ENCODE measurements around the gene POLR2E.

DNA sequence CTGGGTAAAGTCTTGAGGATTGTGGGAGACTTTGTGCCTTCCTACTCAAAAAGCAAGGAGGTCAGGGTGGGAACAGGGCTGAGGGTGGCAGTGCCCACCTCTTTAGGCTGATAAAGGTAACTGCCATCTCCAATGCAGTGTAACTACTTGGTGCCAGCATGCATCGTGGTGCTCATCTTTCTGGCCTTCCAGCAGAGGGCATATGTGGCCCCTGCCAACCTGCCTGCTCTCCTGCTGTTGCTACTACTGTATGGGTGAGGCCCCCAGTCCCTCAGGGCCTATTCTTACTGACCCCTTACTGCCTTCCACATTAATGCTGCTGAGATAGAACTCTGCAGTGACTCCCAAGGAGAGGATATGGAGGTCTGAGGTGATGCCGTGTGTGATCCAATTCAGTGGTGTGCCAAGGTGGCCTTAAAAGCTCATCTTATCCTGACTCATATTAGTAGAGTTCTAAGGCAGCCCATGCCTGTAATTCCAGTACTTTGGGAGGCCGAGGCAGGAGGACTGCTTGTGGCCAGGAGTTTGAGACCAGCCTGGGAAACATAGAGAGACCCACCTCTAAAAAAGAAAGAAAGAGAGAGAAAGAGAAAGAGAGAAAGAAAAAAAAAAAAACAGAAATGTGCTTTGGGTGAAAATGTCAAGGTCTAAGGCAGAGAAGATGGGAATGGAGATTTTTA lies 37.9 kb downstream of the POLR2E start:
- TF ChIP-seq, protein P1, sequence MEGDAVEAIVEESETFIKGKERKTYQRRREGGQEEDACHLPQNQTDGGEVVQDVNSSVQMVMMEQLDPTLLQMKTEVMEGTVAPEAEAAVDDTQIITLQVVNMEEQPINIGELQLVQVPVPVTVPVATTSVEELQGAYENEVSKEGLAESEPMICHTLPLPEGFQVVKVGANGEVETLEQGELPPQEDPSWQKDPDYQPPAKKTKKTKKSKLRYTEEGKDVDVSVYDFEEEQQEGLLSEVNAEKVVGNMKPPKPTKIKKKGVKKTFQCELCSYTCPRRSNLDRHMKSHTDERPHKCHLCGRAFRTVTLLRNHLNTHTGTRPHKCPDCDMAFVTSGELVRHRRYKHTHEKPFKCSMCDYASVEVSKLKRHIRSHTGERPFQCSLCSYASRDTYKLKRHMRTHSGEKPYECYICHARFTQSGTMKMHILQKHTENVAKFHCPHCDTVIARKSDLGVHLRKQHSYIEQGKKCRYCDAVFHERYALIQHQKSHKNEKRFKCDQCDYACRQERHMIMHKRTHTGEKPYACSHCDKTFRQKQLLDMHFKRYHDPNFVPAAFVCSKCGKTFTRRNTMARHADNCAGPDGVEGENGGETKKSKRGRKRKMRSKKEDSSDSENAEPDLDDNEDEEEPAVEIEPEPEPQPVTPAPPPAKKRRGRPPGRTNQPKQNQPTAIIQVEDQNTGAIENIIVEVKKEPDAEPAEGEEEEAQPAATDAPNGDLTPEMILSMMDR (IDR thresholded peaks at IDR 0.05; ENCODE audit: insufficient read depth, low read length), result peak; percentile 9
- TF ChIP-seq REST (IDR thresholded peaks at IDR 0.05; ENCODE audit: insufficient replicate concordance, low read depth), result no peak
